ENCODE measurements around the gene KLHL25.

DNA sequence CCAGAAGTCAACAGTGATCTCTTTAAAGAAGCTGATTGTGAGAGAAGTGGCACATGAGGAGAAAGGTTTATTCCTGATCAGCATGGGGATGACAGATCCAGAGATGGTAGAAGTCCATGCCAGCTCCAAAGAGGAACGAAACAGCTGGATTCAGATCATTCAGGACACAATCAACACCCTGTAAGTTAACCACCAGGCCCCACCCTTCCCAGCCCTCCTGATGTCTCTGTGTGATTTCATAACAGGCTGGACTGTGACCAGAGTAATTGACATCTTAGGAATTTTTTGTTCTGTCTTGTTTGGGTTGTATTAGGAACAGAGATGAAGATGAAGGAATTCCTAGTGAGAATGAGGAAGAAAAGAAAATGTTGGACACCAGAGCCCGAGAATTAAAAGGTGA is 67.7 kb downstream of the KLHL25 start:
- no peak for TF ChIP-seq TAF1 (CRISPR knock-in tag; IDR thresholded peaks at IDR 0.05)
- no peak for TF ChIP-seq THAP11 (CRISPR knock-in tag; IDR thresholded peaks at IDR 0.05)
- no peak for TF ChIP-seq ZNF274 (CRISPR knock-in tag; IDR thresholded peaks at IDR 0.05)
- TF ChIP-seq POLR2AphosphoS5 (IDR thresholded peaks at IDR 0.05; ENCODE audit: low read depth, low read length): no peak

All from HepG2 (cell line).